ENCODE data around the gene ACOX2. TPM values are rescaled to one million over a fixed set of nuclear protein-coding genes. Genes with fewer than 3 reads are reported as not detected.

Gene ACOX2
- total and polyA plus RNA-seq, 7 experiments from 2014 or later: not detected

GRCh38 chr3:58462829-58463180 lies 74.2 kb downstream of the ACOX2 start:
- Mint-ChIP-seq H3K27ac (no peak overlapping the region), H3K36me3 (no peaks in the 10 kb centered on the region), H3K27me3 (peaks cover 0 to 7% (median 0%) of the 10 kb centered on the region in 5 donors), H3K4me3 (peak overlapping the region in 1 of 10 donors; percentile 51), H3K4me1 (peaks cover 0 to 12% (median 6%) of the 10 kb centered on the region in 7 donors), H3K9me3 (peaks cover 0 to 4% (median 0%) of the 10 kb centered on the region in 11 donors)
- Histone ChIP-seq H3K27me3 (ENCODE audit: control insufficient read depth in 2 of 2, insufficient read depth in 2 of 2, low read length in 2 of 2) (no peaks in the 10 kb centered on the region), H3K4me1 (ENCODE audit: control insufficient read depth in 2 of 2, insufficient read depth in 2 of 2, low read length in 2 of 2) (peaks cover 4 to 7% of the 10 kb centered on the region in 2 donors), H3K27ac (ENCODE audit: low read depth, low read length) (no peak overlapping the region), H3K9me3 (ENCODE audit: control insufficient read depth in 2 of 3, low read length in 3 of 3) (no peaks in the 10 kb centered on the region), H3K36me3 (ENCODE audit: control insufficient read depth in 2 of 3, insufficient read depth in 3 of 3, low read length in 3 of 3) (no peaks in the 10 kb centered on the region), H3K4me3 (ENCODE audit: low read length) (no peak overlapping the region)
- DNase-seq (no peak), ATAC-seq (no peak)
- POLR2A ChIA-PET: no interaction called here
- CTCF ChIA-PET: no interaction called here
- intact Hi-C loops (cut with micrococcal nuclease): loop anchor here (1.0 to 2.0 kb wide), 5 partner anchors 8 to 167 kb away; partner anchors contain the start of gene PDHB (in 1 of the 2)

DNA sequence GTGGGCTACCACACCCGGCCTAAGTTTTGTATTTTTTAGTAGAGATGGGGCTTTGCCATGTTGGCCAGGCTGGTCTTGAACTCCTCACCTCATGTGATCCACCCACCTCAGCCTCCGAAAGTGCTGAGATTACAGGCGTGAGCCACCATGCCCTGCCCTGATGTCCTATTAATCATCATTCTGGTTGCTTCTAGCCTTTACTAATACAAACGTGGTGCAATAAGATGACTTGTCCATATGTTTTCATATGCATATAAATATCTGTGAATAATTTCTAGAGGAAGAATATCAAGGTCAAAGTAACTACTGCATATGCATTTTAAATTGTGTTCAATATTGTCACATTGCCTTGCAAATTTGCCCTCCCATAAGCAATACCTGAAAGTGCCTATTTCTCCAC lies 77.8 kb downstream of the ACOX2 start:
- DNase-seq (no peak), ATAC-seq (no peak)
- H3K4me3 ChIP-seq (ENCODE audit: low read length): no peak overlapping the region
- peaks cover 4 to 27% (median 16%) of the 10 kb centered on the region in 11 donors for H3K9me3 Mint-ChIP-seq
- H3K4me3 Mint-ChIP-seq: no peak overlapping the region
- no peaks in the 10 kb centered on the region for H3K27me3 ChIP-seq (ENCODE audit: control insufficient read depth in 2 of 2, insufficient read depth in 2 of 2, low read length in 2 of 2)
- H3K4me1 ChIP-seq (ENCODE audit: control insufficient read depth in 2 of 2, insufficient read depth in 2 of 2, low read length in 2 of 2): peaks cover 3 to 7% of the 10 kb centered on the region in 2 donors
- POLR2A ChIA-PET: no interaction called here
- CTCF ChIA-PET: interaction anchor here (0.6 kb wide), 1 partner anchor 12 kb away, joined by 3 read pairs; no protein-coding TSS in a partner anchor
- no peak overlapping the region for H3K27ac Mint-ChIP-seq
- peaks cover 0 to 8% (median 6%) of the 10 kb centered on the region in 7 donors for H3K4me1 Mint-ChIP-seq
- intact Hi-C loops (cut with micrococcal nuclease): no loop called here
- H3K27me3 Mint-ChIP-seq: peaks cover 0 to 5% (median 0%) of the 10 kb centered on the region in 5 donors
- H3K36me3 ChIP-seq (ENCODE audit: control insufficient read depth in 2 of 3, insufficient read depth in 3 of 3, low read length in 3 of 3): no peaks in the 10 kb centered on the region
- peaks cover 0 to 7% (median 0%) of the 10 kb centered on the region in 3 experiments for H3K9me3 ChIP-seq (ENCODE audit: control insufficient read depth in 2 of 3, low read length in 3 of 3)
- H3K36me3 Mint-ChIP-seq: peaks cover 2 to 13% (median 10%) of the 10 kb centered on the region in 5 donors
- no peak overlapping the region for H3K27ac ChIP-seq (ENCODE audit: low read depth, low read length)

Other genes with a start within 250 kb of the ACOX2 start
- gene RPP14, start 230.9 kb downstream of the ACOX2 start, total RNA-seq: 10 to 100 TPM; 14.8 to 21.6 (median 17.6) TPM
- gene RPP14, start 230.9 kb downstream of the ACOX2 start, polyA plus RNA-seq: 1 to 10 TPM; 6.8 to 7.1 TPM
- 10 to 100 TPM in 2 of 5 experiments, 1 to 10 TPM in 3; 4.5 to 10.6 (median 9.2) TPM for gene HTD2, start 230.7 kb downstream of the ACOX2 start, total RNA-seq
- gene HTD2, start 230.7 kb downstream of the ACOX2 start, polyA plus RNA-seq: 10 to 100 TPM; 25.7 to 35.8 TPM
- 10 to 100 TPM; 17.3 to 38.9 (median 22.3) TPM for gene PXK, start 204.3 kb downstream of the ACOX2 start, total RNA-seq
- gene PXK, start 204.3 kb downstream of the ACOX2 start, polyA plus RNA-seq: 10 to 100 TPM; 23.1 to 26.3 TPM
- gene PDHB, start 103.4 kb downstream of the ACOX2 start, total RNA-seq: 10 to 100 TPM; 30.1 to 58.1 (median 54.0) TPM
- gene PDHB, start 103.4 kb downstream of the ACOX2 start, polyA plus RNA-seq: 100 to 1,000 TPM; 106 to 128 TPM
- gene KCTD6, start 45.1 kb downstream of the ACOX2 start, total RNA-seq: 10 to 100 TPM in 3 of 5 experiments, 1 to 10 TPM in 2; 4.8 to 14.2 (median 10.9) TPM
- 10 to 100 TPM in 1 of 2 donors, 1 to 10 TPM in 1; 4.1 to 10.3 TPM for gene KCTD6, start 45.1 kb downstream of the ACOX2 start, polyA plus RNA-seq
- gene FAM107A, start 40.2 kb upstream of the ACOX2 start, total RNA-seq: not detected
- gene FAM107A, start 40.2 kb upstream of the ACOX2 start, polyA plus RNA-seq: not detected
- gene FAM3D, start 129.6 kb upstream of the ACOX2 start, total RNA-seq: not detected
- gene FAM3D, start 129.6 kb upstream of the ACOX2 start, polyA plus RNA-seq: not detected